Choroid plexus epithelial cell (primary cell): ENCODE data around the gene OR2G2.

Experiments
- DNase-seq: peaks from one replicate; pipeline ENCODE4 v3.0.0-alpha.2; 2010; ENCODE audit warnings: low read depth
- H3K4me3 ChIP-seq: 2 replicates; pipeline ENCODE4 v1.5.1; 2011; ENCODE audit warnings: low read depth, mild to moderate bottlenecking, control low read depth, low read length, moderate library complexity
- CTCF ChIP-seq: conservative IDR thresholded peaks from 2 replicates; pipeline ENCODE4 v1.5.1; 2011; ENCODE audit warnings: low read depth, mild to moderate bottlenecking, control low read depth, inconsistent platforms, low read length, moderate library complexity

OR2G2 gene

DNA sequence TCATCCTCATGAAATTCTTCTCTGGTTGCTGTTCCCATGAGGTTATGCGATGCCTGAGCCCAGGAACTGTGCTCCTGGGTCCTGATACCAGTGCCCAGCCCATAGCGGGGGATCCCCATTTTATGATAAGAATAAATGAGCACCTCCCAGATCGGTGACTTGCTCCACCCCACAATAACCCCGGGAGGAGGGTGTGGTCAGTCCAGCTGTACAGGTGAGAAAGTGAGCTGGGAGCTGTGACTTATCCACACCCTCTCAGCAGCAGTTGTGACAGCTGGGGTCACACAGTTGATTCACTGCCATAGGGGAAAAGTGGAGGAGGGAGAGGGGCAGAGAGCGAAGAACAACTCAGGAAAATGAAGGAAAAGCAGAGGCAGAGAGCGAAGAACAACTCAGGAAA lies 50.6 kb downstream of the OR2G2 start:
- H3K4me3 ChIP-seq, result no peak overlapping the region
- TF ChIP-seq CTCF, result no peak
- DNase-seq, result no peak
